HG03095 (cell line): ENCODE measurements around the gene SRRM3.
"Not testable (repeated sequence)": the region's sequence is repeated elsewhere in the genome, so short reads cannot be mapped to it uniquely, and the experiment has no call there.

Experiments
- ATAC-seq: cut with Tn5 transposase; IDR thresholded peaks from one replicate; pipeline ENCODE4 v1.9.1; 2021; ENCODE audit warnings: moderate library complexity; ENCODE audit not compliant: unreplicated experiment

The SRRM3 gene

GRCh38 chr7:76187272-76187671 lies 14.4 kb upstream of the SRRM3 start:
- ATAC-seq = no peak

- no peak for ATAC-seq
These were observed 12.4 kb upstream of the SRRM3 start for GRCh38 chr7:76189276-76189675.

- no peak for ATAC-seq
These were observed 9.9 kb upstream of the SRRM3 start for GRCh38 chr7:76191783-76192240.

GRCh38 chr7:76193466-76193865 lies 8.2 kb upstream of the SRRM3 start:
- ATAC-seq = no peak

GRCh38 chr7:76193883-76194282 lies 7.8 kb upstream of the SRRM3 start:
- ATAC-seq = no peak

- ATAC-seq = no peak
These were observed 4.9 kb upstream of the SRRM3 start for GRCh38 chr7:76196786-76197185.

GRCh38 chr7:76198202-76198601 lies 3.5 kb upstream of the SRRM3 start:
- no peak for ATAC-seq

GRCh38 chr7:76202666-76203030 lies 952 bp downstream of the SRRM3 start:
- no peak for ATAC-seq

GRCh38 chr7:76204147-76204546 lies 2.5 kb downstream of the SRRM3 start:
- no peak for ATAC-seq

- ATAC-seq = no peak
These were observed 4.9 kb downstream of the SRRM3 start for GRCh38 chr7:76206633-76207032.

GRCh38 chr7:76209310-76209709 lies 7.6 kb downstream of the SRRM3 start:
- ATAC-seq = no peak

GRCh38 chr7:76211216-76211615 lies 9.5 kb downstream of the SRRM3 start:
- no peak for ATAC-seq

- ATAC-seq = not testable (repeated sequence)
These were observed 13.7 kb downstream of the SRRM3 start for GRCh38 chr7:76215349-76215748.

GRCh38 chr7:76216381-76217082 lies 14.8 kb downstream of the SRRM3 start:
- ATAC-seq = no peak

- no peak for ATAC-seq
These were observed 16.4 kb downstream of the SRRM3 start for GRCh38 chr7:76217942-76218566.

- ATAC-seq = no peak
These were observed 18.7 kb downstream of the SRRM3 start for GRCh38 chr7:76220185-76221057.

GRCh38 chr7:76222333-76222732 lies 20.6 kb downstream of the SRRM3 start:
- ATAC-seq = no peak

- no peak for ATAC-seq
These were observed 21.1 kb downstream of the SRRM3 start for GRCh38 chr7:76222839-76223238.

- no peak for ATAC-seq
These were observed 21.7 kb downstream of the SRRM3 start for GRCh38 chr7:76223286-76223972.

- no peak for ATAC-seq
These were observed 23.0 kb downstream of the SRRM3 start for GRCh38 chr7:76224695-76225094.

GRCh38 chr7:76225379-76225778 lies 23.7 kb downstream of the SRRM3 start:
- no peak for ATAC-seq
